Esophagus mucosa (tissue), 1 donor: ENCODE data around the gene PAIP1. TPM values are rescaled to one million over a fixed set of nuclear protein-coding genes. Genes with fewer than 3 reads are reported as not detected.
"Not testable (repeated sequence)": the region's sequence is repeated elsewhere in the genome, so short reads cannot be mapped to it uniquely, and the experiment has no call there.

ENCODE experiments used
- ATAC-seq: fragments of 200-7000 bp; cut with Tn5 transposase; one replicate; pipeline ENCODE4 v1.9.1; 2020
- total RNA-seq: library from RNA; stranded (reverse); gene quantifications from one replicate; pipeline ENCODE4 v1.2.4, GENCODE V29; 2023
- donor health status: DM: yes; HTN: yes; CAD: no.

The PAIP1 gene
- total RNA-seq, 1 donor from 2014 or later, result 50.4 TPM

- no peak for ATAC-seq
Observed at GRCh38 chr5:43570450-43571158, 13.7 kb upstream of the PAIP1 start.

DNA sequence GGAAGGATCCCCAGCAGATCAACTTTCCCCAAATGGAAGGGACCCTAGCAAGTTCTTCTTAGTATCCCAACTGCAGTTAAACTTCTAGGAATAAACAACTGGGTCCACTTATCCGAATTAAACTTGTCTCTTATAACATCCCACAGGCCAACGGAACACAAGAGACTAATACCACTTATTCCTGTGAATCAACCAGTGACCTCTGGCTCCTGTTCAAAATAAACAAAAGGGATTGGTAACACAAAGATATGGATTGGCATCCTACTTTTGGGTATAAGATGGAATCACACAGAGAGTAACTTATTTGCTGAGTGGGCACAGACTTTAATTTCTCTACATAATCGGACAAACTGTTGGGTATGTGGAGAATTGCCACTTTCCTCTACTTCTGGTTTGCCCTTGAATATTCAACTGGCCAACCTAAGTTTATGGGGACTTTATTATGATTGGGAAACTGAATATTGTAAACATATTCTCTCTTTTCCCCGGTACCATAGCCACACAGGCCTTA is 12.4 kb upstream of the PAIP1 start:
- no peak for ATAC-seq

- ATAC-seq, result no peak
Observed at GRCh38 chr5:43567967-43568366, 11.1 kb upstream of the PAIP1 start.

- no peak for ATAC-seq
Observed at GRCh38 chr5:43565043-43565442, 8.2 kb upstream of the PAIP1 start.

GRCh38 chr5:43564289-43564850 is 7.5 kb upstream of the PAIP1 start:
- ATAC-seq, result no peak

- no peak for ATAC-seq
Observed at GRCh38 chr5:43563321-43563720, 6.4 kb upstream of the PAIP1 start.

DNA sequence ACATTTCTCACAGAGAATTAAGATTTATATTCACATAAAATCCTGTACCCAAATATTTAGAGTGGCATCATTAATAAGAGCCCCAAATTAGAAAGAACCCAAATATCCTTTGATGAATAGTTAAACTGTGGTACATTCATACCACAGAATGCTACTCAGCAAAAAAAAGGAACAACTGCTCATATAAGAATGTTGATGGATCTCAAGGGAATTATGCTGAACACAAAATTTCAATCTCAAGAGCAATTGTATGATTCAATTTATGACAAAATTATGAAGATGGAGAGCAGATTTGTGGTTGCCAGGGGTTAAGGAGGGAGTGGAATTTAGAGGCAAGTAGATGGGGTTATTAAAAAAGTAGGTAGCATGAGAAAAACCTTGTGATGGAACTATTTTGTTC is 4.5 kb upstream of the PAIP1 start:
- no peak for ATAC-seq

DNA sequence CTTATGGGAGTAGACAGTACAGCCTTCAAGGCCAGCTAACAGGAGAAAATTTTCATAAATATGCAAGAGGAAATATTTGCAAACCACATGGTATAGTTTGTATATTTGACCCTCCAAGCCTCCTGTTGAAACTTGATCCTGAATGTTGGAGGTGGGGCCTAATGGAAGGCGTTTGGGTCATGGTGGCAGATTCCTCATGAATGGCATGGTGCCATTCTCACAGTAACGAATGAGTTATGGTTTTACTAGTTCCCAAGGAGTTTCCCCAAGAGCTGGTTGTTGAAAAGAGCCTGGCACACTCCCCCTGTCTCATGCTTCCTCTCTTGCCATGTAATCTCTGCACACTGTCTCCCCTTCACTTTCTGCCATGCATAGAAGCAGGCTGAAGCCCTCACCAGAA is 3.3 kb upstream of the PAIP1 start:
- ATAC-seq, result no peak

- ATAC-seq, result peak; percentile 96
Observed at GRCh38 chr5:43556607-43556856, 345 bp downstream of the PAIP1 start.

DNA sequence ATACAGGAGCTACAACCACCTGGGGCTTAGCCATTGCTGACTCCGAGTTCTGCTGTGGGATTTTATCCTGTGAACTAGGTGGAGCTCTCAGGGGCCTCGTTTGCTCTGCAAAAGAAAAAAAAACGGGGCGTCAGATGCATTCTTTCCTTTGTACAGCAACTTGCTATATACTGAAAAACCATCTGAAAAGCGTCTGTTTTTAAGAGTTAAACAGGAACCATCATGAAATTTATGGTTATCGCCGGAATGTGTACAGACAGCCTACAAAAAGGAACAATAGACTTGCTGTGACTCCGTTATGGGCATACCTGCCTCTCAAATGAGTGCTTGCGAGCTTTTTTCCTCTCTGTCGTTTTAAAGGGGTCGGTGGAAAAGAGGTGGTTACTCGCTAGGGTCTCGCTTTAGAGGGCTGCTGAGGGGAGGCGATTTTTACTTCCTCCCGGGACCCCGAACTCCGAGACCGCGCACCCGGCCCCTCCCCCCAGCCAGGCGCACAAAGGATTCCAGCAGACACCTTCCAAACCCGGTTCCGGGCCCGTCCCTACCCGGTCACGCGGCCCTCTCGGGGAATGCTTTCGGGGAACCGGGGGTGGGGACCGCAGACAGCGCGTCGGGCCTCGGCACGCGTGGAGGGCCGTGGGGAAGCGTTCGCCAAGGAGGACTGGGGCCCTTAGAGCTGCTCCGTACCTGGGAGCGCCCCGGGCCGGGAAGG is 826 bp downstream of the PAIP1 start:
- ATAC-seq, result peak; percentile 68

- no peak for ATAC-seq
Observed at GRCh38 chr5:43554497-43554896, 2.4 kb downstream of the PAIP1 start.

GRCh38 chr5:43553381-43553780 is 3.5 kb downstream of the PAIP1 start:
- ATAC-seq, result no peak

DNA sequence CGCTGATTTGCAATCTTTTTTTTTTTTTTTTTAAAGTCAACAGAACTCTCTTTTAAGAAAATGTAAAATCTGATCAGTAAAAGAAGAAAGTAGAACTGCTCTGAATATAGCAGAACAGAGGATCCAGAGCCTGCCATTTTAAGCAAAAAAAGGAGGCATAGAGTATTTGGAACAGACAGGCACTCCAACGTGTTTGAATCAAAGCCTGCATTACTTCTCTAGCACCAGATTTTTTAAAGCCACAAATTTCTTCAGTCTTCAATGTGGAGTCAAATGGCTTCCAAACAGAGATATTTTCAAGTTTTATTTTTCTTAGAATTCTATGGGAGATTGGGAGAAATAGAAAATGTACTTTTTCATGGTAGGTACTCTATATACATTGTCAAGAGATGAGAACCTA is 5.1 kb downstream of the PAIP1 start:
- ATAC-seq, result no peak

DNA sequence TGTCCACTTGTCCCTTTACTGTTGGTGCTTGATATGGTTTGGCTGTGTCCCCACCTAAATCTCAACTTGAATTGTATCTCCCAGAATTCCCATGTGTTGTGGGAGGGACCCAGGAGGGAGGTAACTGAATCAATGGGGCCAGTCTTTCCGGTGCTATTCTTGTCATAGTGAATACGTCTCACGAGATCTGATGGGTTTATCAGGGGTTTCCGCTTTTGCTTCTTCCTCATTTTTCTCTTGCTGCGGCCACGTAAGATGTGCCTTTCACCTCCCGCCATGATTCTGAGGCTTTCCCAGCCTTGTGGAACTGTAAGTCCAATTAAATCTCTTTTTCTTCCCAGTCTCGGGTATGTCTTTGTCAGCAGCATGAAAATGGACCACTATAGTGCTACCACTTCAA is 7.6 kb downstream of the PAIP1 start:
- ATAC-seq, result not testable (repeated sequence)

DNA sequence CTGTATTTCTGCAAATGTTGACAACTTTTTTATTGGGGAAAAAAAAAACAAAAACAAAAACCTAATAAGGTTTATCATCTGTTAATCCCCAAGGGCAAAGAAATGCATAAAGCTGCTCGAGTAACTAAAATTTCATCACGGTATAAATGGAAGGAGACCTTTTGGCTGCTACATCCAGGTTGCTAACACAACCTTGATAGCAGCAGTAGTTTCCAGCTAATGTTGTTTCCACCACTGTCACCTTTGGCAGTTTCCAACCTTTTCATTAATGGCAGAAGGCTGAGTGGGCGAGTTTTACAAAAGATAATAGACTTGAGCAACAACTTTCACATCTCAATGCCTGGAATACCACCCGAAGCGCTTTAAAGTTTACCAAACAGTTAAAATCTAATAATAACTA is 8.5 kb downstream of the PAIP1 start:
- no peak for ATAC-seq

DNA sequence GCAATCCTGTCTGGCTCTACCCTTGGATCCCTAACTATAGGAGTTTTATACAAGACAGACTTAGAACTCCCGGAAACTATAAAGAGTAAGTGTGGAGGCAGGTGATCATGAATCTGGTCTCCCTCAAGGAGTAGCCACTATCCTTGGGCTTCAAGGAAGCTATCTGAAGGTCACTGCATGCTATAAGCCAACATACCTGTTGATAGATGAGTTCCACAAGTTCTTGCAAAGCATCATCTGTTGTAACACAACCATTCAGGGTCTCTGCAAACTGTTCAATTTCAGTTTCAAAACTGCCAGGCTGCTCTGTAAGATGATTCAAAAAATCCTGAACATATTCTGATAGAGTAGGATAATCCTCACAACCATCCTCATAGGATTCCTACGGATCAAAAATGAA is 9.3 kb downstream of the PAIP1 start:
- no peak for ATAC-seq

GRCh38 chr5:43543434-43543833 is 13.4 kb downstream of the PAIP1 start:
- no peak for ATAC-seq

DNA sequence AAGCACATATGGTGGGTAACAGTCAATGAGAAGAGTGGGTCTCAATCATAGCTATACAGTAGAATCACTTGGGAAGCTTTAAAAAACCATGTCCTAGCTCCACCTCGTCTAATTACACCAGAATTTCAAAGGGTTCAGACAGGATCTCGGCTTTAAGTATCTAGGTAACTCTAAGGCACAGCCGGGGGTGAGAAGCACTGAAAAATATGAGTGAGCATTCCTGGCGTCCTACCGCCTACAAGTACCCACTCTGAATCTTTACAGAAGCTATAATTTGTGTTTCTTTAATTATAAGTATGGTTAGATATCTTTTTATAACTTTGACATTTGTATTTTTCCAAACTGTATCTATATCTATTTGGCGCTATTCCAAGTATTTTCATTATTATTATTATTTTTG is 16.1 kb downstream of the PAIP1 start:
- ATAC-seq, result no peak

- ATAC-seq, result no peak
Observed at GRCh38 chr5:43536972-43537371, 19.9 kb downstream of the PAIP1 start.

GRCh38 chr5:43533646-43534045 is 23.2 kb downstream of the PAIP1 start:
- no peak for ATAC-seq

- no peak for ATAC-seq
Observed at GRCh38 chr5:43530648-43531047, 26.2 kb downstream of the PAIP1 start.

DNA sequence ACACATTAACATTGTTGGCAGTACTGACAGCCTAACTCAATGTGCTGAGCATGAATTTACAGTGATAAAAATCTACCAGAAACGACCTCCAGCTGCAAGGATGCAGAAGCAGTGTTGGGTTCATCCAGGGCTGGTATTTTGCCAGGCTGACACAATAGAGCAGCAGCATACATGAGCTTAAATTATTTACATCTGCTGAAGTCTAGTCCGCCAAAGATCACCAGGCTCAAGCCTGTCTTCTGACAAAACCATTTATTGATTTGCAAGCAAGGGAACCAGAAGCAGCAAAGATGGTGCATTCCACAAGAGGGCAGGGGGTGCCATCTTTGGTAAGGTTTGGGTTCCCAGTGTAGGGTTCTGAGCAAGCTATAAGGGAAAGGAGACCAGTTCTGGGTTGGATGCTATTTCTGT is 33.2 kb downstream of the PAIP1 start:
- no peak for ATAC-seq

DNA sequence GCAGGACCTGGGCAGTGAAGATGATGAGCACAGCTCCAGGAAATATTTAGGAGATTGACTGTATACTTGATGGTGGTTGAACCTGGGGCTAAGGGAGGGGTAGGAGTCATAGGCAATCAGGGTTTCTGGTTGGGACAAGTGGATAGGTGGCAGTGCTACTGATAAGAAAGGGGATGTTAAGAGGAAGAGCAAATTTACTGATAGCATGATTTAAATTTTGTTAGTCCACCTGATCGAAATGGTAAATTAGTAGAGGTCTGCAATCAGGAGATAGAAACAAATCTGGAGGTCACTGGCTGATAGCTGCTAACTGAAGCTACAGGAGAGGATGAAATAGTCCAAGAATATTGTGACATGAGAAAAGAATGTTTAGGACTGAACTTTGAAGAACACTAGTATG is 36.3 kb downstream of the PAIP1 start:
- ATAC-seq, result no peak

- ATAC-seq, result no peak
Observed at GRCh38 chr5:43515678-43516048, 41.2 kb downstream of the PAIP1 start.
